Activated naive CD4-positive, alpha-beta T cell treated with Interleukin-2 at 50 U/mL for 16 hours (primary cell): ENCODE results near the gene COL19A1.

ENCODE experiments used
- DNase-seq: peaks from one replicate; pipeline ENCODE4 v3.0.0-alpha.2; 2020

The COL19A1 gene

DNA sequence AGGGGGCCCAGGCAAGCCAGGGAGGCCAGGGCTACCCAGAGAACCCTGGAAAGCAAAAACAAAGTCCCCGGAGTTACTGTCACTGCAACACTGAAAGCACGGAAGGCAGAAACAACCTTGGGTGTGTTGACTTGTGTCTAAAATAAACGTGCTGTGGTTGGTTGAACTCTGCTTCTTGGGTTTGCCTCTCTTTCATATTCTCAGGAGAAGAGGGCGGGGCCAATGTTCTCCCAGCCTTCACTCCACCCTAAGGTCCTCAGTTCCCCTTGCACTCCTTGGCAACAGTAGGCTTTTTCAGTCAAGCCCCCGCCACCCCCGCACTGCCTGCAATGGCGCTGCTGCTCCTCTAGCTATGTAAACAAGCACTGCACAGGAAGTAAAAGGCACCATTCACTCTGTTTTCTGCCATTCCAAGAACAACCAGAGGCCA is 375.6 kb downstream of the COL19A1 start:
- no peak for DNase-seq

DNA sequence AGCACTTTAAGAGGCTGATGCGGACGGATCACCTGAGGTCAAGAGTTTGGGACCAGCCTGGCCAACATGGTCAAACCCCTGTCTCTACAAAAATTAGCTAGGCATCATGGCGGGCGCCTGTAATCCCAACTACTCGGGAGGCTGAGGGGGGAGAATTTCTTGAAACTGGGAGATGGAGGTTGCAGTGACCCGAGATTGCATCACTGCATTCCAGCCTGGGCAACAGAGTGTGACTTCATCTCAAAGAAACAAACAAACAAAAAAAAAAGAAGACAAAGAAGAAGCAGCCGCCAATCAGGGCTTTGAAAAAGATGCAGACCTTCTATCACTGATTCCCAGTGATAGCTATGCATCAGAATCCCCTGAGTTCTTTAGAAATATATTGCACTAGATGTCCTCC is 379.8 kb downstream of the COL19A1 start:
- DNase-seq = no peak

DNA sequence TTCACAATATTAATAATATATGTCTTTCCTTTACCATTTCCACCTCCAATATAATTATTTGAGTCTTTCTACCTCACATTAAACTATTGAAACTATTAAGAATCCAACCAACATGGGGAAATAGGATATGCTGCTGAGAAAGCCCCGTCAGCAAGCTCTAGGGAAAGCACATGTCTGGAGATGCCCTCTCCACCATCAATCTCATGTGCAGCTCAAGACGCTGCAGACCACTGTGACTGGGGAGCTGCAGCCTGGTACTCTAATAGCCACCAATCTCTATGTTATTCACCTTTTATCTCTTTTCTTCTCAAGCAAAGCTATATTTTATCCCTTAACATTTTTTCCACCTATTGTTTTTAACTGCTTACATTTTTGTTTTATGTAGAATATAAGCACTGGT is 386.2 kb downstream of the COL19A1 start:
- DNase-seq = no peak

DNA sequence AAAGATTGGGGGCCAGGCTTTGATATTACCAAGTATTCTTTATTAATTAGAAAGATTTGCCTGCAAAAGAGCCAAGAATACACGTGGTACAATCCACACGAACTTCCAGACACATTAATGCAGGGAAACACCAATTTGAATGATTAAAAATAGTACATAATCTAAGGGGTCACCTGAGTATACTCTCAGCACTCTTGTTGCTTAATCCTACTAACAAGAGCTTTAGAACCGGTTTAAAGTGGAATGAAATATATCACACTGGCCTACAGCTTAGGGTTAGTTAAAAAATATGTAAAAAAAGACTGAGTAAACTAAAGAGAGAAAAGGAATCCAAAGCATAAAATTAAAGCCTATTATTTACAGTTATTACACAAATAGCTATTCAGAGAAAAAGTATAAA is 387.6 kb downstream of the COL19A1 start:
- DNase-seq = no peak

DNA sequence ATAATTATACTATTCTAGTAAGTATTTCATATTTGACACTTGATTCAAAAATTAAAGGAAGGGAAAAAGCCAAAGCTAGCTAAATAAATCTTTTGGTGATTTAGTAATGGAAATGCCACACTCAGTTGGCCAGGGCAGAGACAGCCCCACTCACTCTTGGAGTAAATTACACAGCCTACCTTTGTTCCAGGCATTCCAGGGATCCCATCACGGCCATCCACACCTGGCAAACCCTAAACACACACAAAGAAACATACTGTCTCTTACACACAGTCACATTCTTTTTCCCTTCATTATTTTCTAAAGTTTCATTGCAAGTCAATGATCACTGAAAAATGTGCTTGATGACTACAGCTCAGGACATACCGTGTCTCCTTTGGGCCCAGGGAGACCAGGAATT is 388.4 kb downstream of the COL19A1 start:
- no peak for DNase-seq

DNA sequence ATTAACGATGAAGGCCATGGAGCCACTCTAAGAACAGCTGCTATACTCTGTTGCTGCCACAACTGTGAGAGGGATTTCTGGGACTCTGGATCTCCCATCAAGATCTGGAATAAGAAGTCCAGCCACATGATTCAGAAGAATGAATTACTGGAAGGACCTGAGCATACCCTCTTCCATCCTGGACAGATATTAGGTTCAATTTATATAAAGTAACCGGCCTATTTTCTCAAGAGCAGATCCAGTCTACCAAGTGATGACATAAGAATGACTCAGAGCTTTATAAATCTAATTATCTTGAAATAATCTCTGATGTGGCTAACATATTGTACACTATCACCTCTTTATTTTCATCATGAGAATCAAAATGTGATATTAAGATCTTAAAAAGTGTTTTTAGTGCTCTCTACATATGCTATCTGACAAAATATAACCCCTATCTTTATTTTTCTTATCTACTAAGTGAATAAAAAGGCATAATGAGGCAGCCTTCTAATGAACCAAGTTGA is 391.5 kb downstream of the COL19A1 start:
- DNase-seq = no peak

DNA sequence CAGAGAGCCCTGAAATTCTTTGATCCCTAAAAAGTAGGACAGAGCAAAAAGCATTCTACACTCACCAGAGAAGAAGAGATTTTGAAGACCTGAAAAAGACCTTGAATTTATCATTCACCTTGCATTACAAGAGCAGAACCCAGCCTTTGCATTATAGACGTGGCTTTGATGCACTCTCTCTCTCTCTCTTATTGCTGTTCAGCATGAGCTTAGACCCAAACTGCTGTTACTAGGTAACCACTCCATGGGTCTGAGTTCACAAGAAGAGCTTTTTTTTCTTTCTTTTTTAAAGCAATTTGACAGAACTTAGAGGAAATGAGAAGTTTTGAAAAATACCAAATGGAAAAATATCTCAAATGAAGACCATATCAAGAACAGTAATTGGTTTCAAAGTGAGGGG is 392.1 kb downstream of the COL19A1 start:
- DNase-seq = no peak
